NCI-H446 (cell line): ENCODE measurements around the gene MAPKAPK5.
"Not testable (repeated sequence)": the region's sequence is repeated elsewhere in the genome, so short reads cannot be mapped to it uniquely, and the experiment has no call there.

ENCODE experiments used
- DNase-seq, 2 experiments: peaks; one replicate each; lab custom pipeline; 2025; lab: John Stamatoyannopoulos, UW

MAPKAPK5 gene, protein sequence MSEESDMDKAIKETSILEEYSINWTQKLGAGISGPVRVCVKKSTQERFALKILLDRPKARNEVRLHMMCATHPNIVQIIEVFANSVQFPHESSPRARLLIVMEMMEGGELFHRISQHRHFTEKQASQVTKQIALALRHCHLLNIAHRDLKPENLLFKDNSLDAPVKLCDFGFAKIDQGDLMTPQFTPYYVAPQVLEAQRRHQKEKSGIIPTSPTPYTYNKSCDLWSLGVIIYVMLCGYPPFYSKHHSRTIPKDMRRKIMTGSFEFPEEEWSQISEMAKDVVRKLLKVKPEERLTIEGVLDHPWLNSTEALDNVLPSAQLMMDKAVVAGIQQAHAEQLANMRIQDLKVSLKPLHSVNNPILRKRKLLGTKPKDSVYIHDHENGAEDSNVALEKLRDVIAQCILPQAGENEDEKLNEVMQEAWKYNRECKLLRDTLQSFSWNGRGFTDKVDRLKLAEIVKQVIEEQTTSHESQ

DNA sequence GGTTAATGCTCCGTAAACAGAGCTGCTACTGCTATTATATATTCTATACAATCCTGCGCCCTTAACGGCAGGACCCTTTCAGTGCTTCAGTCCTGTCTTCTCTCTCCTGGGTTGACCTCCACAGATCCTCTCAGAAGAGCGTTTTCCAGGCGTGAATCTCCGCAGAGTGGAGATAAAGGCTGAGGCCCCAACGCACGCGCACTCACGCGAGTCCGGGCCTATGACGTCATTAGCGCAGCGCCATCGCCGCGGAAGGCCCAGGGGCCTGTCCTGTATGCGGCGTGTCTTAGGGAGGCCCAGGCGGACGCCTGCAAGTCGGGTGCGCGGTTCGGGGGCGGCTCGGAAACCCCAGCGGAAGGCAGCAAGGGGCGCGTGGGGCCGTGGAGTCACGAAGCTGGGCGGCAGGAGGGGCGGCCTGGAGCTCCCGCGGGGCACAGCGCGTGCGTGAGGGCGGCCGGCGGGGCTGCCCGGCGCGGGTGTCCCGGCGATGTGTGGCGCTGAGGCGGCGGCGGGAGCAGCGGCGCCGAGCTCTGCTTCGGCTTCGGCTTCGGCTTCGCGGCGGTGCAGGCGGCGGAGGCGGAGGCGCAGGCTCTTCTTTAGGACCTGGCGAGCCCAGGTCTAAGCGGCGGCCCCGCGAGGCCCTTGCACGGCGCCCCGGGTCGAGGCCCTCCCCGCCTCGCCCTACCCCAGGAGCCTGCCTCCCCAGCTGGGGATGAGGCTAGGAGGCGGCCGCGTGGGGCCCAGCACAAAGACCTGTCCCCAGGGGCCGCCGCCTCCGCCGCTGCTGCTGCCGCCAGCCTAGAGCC, at the start of gene MAPKAPK5:
MAPKAPK5 (plus strand) TSS at position 479 of the 806 bp plus-strand sequence. CDS start 506 bp downstream, outside the sequence.
- DNase-seq: peak; percentile 75 to 96

GRCh38 chr12:111792856-111793235, 49.2 kb upstream of the MAPKAPK5 start:
- DNase-seq: no peak

DNA sequence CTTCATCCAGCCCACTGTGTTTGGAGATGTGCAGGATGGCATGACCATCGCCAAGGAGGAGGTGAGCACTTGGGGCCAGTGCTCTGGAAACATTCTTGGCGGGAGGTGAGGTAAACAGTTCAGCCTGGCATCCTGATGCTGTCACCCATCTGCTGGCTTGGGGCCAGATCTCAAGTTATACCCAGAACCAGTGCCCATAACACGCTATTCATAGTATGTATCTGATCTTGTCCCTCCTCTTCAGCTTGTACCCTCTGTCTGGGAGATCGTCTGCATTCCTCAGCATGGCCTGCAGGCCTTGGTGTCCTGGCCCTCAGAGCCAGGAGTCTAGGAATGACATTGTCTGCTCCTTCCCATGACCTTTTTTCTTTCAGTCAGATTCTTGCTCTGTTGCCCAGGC, 43.8 kb upstream of the MAPKAPK5 start:
- DNase-seq: no peak

GRCh38 chr12:111799758-111800157, 42.3 kb upstream of the MAPKAPK5 start:
- no peak for DNase-seq

DNA sequence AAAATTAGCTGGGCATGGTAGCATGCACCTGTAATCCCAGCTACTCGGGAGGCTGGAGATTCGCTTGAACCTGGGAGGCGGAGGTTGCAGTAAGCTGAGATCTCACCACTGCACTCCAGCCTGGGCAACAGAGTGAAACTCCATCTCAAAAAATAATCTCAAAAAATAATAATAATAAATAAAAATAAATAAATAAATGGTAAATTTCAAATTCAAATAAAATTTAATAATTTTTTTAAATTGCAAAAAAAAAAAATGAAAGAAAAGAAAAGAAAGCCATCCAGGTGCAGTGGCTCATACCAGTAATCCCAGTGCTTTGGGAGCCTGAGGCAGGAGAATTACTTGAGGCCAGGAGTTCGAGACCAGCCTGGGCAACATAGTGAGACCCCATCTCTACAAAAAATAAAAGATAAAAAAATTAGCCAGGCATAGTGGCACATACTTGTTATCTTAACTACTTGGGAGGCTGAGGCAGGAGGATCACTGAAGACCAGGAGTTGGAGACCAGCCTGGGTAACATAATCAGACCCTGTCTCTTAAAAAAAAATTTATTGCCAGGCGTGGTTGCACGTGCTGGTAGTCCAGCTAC, 38.9 kb upstream of the MAPKAPK5 start:
- no peak for DNase-seq

- DNase-seq: no peak
Measured at GRCh38 chr12:111803851-111804250, 38.2 kb upstream of the MAPKAPK5 start.

GRCh38 chr12:111806304-111806703, 35.7 kb upstream of the MAPKAPK5 start:
- no peak for DNase-seq

- no peak for DNase-seq
Measured at GRCh38 chr12:111807232-111807631, 34.8 kb upstream of the MAPKAPK5 start.

GRCh38 chr12:111812881-111813741, 28.9 kb upstream of the MAPKAPK5 start:
- DNase-seq: peak; percentile 68 to 82

DNA sequence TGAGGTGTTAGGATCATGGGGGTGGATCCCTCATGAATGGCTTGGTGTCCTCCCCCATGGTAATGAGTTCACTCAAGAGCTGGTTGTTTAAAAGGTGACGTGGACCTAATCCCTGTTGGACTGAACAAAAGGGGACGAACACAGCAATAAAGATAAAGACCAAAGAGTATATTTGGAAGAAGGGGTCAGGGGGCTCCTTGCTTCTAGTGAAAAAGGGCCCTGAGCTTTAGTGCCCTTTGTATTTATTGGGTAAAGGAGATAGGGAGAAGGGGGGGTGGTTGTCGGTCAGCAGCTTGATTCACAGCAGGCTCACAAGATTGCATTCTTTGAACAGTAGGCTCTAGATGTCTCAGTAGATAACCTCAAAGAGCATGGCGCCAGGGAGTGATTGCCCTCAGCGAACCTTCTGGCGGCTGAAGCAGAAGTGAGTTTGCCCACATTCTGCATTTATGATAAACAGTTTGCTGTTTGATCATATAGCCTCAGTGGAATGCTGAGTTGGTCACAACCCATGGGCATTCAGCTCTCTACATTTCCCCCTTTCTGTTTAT, 25.9 kb upstream of the MAPKAPK5 start:
- no peak for DNase-seq

- not testable (repeated sequence) for DNase-seq
Measured at GRCh38 chr12:111816898-111817297, 25.1 kb upstream of the MAPKAPK5 start.

GRCh38 chr12:111818340-111818739, 23.7 kb upstream of the MAPKAPK5 start:
- DNase-seq: no peak

DNA sequence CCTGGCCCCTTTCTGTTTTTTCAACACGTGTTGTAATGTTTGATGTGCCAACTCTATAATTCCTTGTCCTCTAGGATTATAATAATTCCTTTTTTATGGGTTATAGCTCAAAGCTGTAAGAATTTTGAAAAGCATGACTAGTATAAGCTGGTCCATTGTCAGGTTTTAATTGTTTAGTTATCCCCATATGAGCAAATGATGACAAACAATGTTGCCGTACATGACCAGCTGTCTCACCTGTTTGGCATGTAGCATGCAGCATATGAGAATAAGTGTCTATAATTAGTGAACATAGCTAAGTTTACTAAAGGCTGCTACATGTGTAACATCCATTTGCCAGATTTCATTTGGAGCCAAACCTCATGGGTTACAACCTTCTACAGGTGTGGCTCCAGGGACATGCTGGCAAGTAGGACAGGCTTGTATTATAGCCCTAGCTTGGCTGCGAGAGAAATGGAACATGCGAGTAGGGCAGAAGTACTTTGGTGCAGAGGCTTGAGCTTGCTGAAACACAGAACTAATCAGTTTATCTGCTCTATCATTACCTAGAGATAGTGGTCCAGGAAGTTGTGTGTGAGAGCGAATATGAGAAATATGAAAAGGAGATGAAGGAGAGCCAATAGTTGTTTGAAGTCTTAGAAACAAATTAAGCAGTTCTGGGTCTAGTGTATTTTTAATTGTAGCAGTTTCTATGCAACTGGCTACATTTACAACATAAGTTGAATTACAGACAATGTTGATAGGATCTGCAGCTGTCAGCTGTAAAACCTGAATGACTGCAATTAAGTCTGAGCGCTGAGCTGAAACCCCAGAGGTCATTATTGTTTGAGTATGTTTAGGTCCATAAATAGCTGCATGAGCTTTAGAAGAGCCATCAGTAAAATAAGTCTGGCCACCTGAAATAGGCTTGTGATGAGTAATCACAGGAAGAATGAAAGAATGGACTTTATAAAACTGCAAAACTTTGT, 22.6 kb upstream of the MAPKAPK5 start:
- DNase-seq: no peak

- not testable (repeated sequence) for DNase-seq
Measured at GRCh38 chr12:111820828-111821227, 21.2 kb upstream of the MAPKAPK5 start.

DNA sequence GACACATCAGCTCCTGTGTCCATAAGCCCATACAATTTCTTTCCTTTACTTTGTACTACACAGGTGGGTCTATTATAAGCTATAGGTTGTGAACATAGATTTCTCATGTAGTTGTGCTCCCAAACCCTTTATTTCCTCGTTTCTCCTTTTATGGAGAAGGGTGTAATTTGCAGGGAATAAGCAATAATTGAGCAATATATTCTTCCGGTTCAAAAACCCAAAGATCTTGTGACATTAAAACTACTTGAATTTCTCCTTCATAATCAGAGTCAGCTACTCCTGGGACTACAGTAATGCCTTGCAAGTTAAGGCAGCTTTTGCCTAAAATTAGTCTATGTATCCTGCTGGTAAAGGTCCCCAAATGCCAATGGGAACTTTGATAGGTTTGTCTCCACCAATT, 19.1 kb upstream of the MAPKAPK5 start:
- no peak for DNase-seq

- DNase-seq: no peak
Measured at GRCh38 chr12:111823891-111824290, 18.1 kb upstream of the MAPKAPK5 start.

- not testable (repeated sequence) for DNase-seq
Measured at GRCh38 chr12:111824312-111824711, 17.7 kb upstream of the MAPKAPK5 start.

- no peak for DNase-seq
Measured at GRCh38 chr12:111825509-111825908, 16.5 kb upstream of the MAPKAPK5 start.

GRCh38 chr12:111826316-111826715, 15.7 kb upstream of the MAPKAPK5 start:
- no peak for DNase-seq

GRCh38 chr12:111826992-111827391, 15.0 kb upstream of the MAPKAPK5 start:
- no peak for DNase-seq
